Measurements from ENCODE around the gene REM2. TPM values are rescaled to one million over a fixed set of nuclear protein-coding genes. Genes with fewer than 3 reads are reported as not detected.

The REM2 gene
- total and polyA plus RNA-seq, 2 donors (not counting 1 experiment from before 2014, with no cell fraction given), result 0.06 to 0.17 TPM

GRCh38 chr14:22875748-22876319, 7.2 kb upstream of the REM2 start:
- Histone ChIP-seq H4K20me1 (ENCODE audit: control insufficient read depth, extremely low read depth, insufficient read depth, low read length) (no peaks in the 10 kb centered on the region), H3K27ac (ENCODE audit: insufficient read depth, low read length) (no peak overlapping the region), H3K36me3 (ENCODE audit: control insufficient read depth, insufficient read depth, low read length) (peaks cover 36% of the 10 kb centered on the region), H3K4me2 (ENCODE audit: extremely low read depth, insufficient read depth, low read length) (no peak overlapping the region), H3K4me3 (replicated peaks in 1 of 4; ENCODE audit: control extremely low read depth in 1 of 4, insufficient read depth in 1 of 4, low read depth in 3 of 4, low read length in 4 of 4) (no peak overlapping the region), H3K9me3 (ENCODE audit: control insufficient read depth, insufficient read depth, low read depth, low read length) (no peaks in the 10 kb centered on the region), H3K9ac (ENCODE audit: insufficient read depth, low read length) (no peak overlapping the region), H3K4me1 (ENCODE audit: control insufficient read depth, extremely low read depth, insufficient read depth, low read length) (peaks cover 2% of the 10 kb centered on the region), H3K79me2 (ENCODE audit: control insufficient read depth, insufficient read depth, low read length) (peaks cover 18% of the 10 kb centered on the region), H2AFZ (ENCODE audit: low read length) (no peak overlapping the region), H3K27me3 (ENCODE audit: control insufficient read depth, insufficient read depth, low read length) (no peaks in the 10 kb centered on the region)
- TF ChIP-seq EZH2 (IDR thresholded peaks at IDR 0.05; ENCODE audit: low read length, missing control alignments) (no peak), CTCF (conservative IDR thresholded peaks at IDR 0.05 in 1 of 2, IDR thresholded peaks at IDR 0.05 in 1 of 2; ENCODE audit: low read depth in 1 of 2, low read length in 2 of 2) (no peak)
- DNase-seq (ENCODE audit: low read depth in 2 of 2), result no peak

DNA sequence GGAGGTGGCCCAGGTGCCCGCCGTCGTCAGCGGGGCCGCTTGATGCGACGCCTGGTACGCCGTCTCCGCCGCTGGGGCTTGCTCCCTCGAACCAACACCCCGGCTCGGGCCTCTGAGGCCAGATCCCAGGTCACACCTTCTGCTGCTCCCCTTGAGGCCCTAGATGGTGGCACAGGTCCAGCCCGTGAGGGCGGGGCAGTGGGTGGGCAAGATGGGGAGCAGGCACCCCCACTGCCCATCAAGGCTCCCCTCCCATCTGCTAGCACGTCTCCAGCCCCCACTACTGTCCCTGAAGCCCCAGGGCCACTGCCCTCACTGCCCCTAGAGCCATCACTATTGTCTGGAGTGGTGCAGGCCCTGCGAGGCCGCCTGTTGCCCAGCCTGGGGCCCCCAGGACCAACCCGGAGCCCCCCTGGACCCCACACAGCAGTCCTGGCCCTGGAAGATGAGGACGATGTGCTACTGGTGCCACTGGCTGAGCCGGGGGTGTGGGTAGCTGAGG, 6.0 kb upstream of the REM2 start:
- Histone ChIP-seq H3K4me2 (ENCODE audit: extremely low read depth, insufficient read depth, low read length) (no peak overlapping the region), H3K9ac (ENCODE audit: insufficient read depth, low read length) (no peak overlapping the region), H3K4me1 (ENCODE audit: control insufficient read depth, extremely low read depth, insufficient read depth, low read length) (no peaks in the 10 kb centered on the region), H3K27me3 (ENCODE audit: control insufficient read depth, insufficient read depth, low read length) (no peaks in the 10 kb centered on the region), H3K4me3 (replicated peaks in 1 of 4; ENCODE audit: control extremely low read depth in 1 of 4, insufficient read depth in 1 of 4, low read depth in 3 of 4, low read length in 4 of 4) (no peak overlapping the region), H3K36me3 (ENCODE audit: control insufficient read depth, insufficient read depth, low read length) (peaks cover 36% of the 10 kb centered on the region), H4K20me1 (ENCODE audit: control insufficient read depth, extremely low read depth, insufficient read depth, low read length) (no peaks in the 10 kb centered on the region), H3K9me3 (ENCODE audit: control insufficient read depth, insufficient read depth, low read depth, low read length) (no peaks in the 10 kb centered on the region), H3K27ac (ENCODE audit: insufficient read depth, low read length) (no peak overlapping the region), H3K79me2 (ENCODE audit: control insufficient read depth, insufficient read depth, low read length) (peaks cover 18% of the 10 kb centered on the region), H2AFZ (ENCODE audit: low read length) (no peak overlapping the region)
- no peak for TF ChIP-seq CTCF (conservative IDR thresholded peaks at IDR 0.05 in 1 of 2, IDR thresholded peaks at IDR 0.05 in 1 of 2; ENCODE audit: low read depth in 1 of 2, low read length in 2 of 2)
- no peak for TF ChIP-seq EZH2 (IDR thresholded peaks at IDR 0.05; ENCODE audit: low read length, missing control alignments)
- DNase-seq (ENCODE audit: low read depth in 2 of 2), result no peak

DNA sequence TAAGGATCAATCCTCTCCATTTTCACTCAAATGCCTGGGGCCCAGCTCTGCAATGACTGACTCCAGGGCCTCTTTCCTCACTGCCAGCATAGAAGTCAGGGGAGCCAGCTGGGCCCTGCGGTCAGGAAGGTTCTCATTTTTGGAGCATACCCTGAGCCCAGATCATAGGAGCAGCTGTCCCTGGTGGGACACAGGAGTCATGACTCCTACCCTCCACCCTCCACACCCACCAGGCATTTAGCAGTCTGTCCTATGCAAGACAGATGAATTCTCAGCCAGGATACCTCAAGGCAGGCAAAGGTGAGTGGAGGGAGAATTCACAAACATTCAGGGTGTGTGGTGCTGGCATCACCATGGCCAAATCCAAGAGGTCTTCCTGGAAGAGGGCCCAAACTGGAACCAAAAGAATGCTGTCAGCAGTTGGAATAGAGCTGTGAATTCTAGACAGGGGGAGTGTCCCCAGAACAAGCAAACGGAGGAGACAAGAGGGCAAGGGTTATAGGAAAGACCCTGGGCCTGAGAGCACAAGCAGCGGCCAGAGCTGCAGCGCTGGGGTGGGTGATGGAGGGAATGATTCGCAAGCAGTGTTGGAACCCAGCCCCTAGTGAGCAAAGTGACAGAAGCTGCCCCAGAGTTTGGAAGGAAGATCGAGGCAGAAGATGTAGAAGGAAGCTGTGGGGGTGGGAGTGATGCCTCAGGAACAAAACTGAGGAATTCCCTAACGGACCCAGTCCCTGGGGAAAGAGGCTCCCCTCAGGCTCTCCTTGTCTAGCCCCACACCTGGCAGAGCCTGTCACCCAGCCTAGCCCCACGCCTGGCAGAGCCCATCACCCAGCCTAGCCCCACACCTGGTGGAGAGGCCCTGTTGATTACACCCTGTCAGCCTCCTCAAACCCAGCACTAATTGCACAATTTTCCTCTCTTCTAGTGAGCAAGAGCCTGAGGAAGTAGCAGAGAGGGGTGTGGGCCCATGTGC, 4.5 kb upstream of the REM2 start:
- H3K27me3 ChIP-seq (ENCODE audit: control insufficient read depth, insufficient read depth, low read length), result no peaks in the 10 kb centered on the region
- H2AFZ ChIP-seq (ENCODE audit: low read length), result no peak overlapping the region
- no peak overlapping the region for H3K27ac ChIP-seq (ENCODE audit: insufficient read depth, low read length)
- no peak for DNase-seq (ENCODE audit: low read depth in 2 of 2)
- peaks cover 6% of the 10 kb centered on the region for H3K4me1 ChIP-seq (ENCODE audit: control insufficient read depth, extremely low read depth, insufficient read depth, low read length)
- no peak for TF ChIP-seq EZH2 (IDR thresholded peaks at IDR 0.05; ENCODE audit: low read length, missing control alignments)
- TF ChIP-seq CTCF (conservative IDR thresholded peaks at IDR 0.05 in 1 of 2, IDR thresholded peaks at IDR 0.05 in 1 of 2; ENCODE audit: low read depth in 1 of 2, low read length in 2 of 2), result no peak
- H4K20me1 ChIP-seq (ENCODE audit: control insufficient read depth, extremely low read depth, insufficient read depth, low read length), result no peaks in the 10 kb centered on the region
- no peak overlapping the region for H3K4me2 ChIP-seq (ENCODE audit: extremely low read depth, insufficient read depth, low read length)
- H3K36me3 ChIP-seq (ENCODE audit: control insufficient read depth, insufficient read depth, low read length), result peaks cover 36% of the 10 kb centered on the region
- H3K4me3 ChIP-seq (replicated peaks in 1 of 4; ENCODE audit: control extremely low read depth in 1 of 4, insufficient read depth in 1 of 4, low read depth in 3 of 4, low read length in 4 of 4), result no peak overlapping the region
- peaks cover 10% of the 10 kb centered on the region for H3K79me2 ChIP-seq (ENCODE audit: control insufficient read depth, insufficient read depth, low read length)
- H3K9me3 ChIP-seq (ENCODE audit: control insufficient read depth, insufficient read depth, low read depth, low read length), result no peaks in the 10 kb centered on the region
- no peak overlapping the region for H3K9ac ChIP-seq (ENCODE audit: insufficient read depth, low read length)
